HEK293 (cell line): ENCODE data around the gene LARGE1.

Source experiments
- CTCF ChIA-PET: fragments of 350-600 bp; formaldehyde crosslinking; extraction: SDS; loops from one replicate; lab custom pipeline; 2021; ENCODE audit warnings: antibody characterized with exemption; lab: Yijun Ruan, JAX
- POLR2A ChIA-PET: fragments of 300-600 bp; formaldehyde crosslinking; extraction: SDS; loops from one replicate; lab custom pipeline; 2020; ENCODE audit warnings: antibody characterized with exemption, inconsistent platforms; lab: Yijun Ruan, JAX
- H3K27ac ChIP-seq: fragments of 200-500 bp; sonication (Bioruptor generic); 2 replicates; pipeline ENCODE4 v1.5.1; 2014; ENCODE audit warnings: low read depth, low read length, control low read depth, inconsistent platforms; ENCODE audit errors: extremely low read depth
- H3K36me3 ChIP-seq, 2 experiments: fragments of 200-500 bp in 1 of 2; sonication (Bioruptor generic) in 1 of 2; 1 replicate in 1 of 2; 2 replicates in 1 of 2; pipeline ENCODE4 v1.5.1; 2014 to 2017; ENCODE audit warnings: inconsistent platforms in 2 of 2, low read length in 2 of 2; ENCODE audit not compliant: control insufficient read depth in 2 of 2, insufficient read depth in 1 of 2
- H3K4me1 ChIP-seq: fragments of 200-500 bp; sonication (Bioruptor generic); 2 replicates; pipeline ENCODE4 v1.5.1; 2014; ENCODE audit warnings: mild to moderate bottlenecking, low read length, inconsistent platforms; ENCODE audit not compliant: control insufficient read depth, insufficient read depth
- H3K4me3 ChIP-seq: 2 replicates; pipeline ENCODE4 v1.5.1; 2011; ENCODE audit warnings: low read depth, mild to moderate bottlenecking, control low read depth, low read length, moderate library complexity
- H3K9me3 ChIP-seq: fragments of 200-500 bp; sonication (Bioruptor generic); 2 replicates; pipeline ENCODE4 v1.5.1; 2014; ENCODE audit warnings: low read depth, low read length, inconsistent platforms; ENCODE audit not compliant: control insufficient read depth, insufficient read depth
- MEIS1 ChIP-seq: sonication (generic); formaldehyde crosslinking; IDR thresholded peaks from 2 replicates; pipeline ENCODE4 v1.8.1; 2022; ENCODE audit warnings: missing genetic modification reagents, mild to moderate bottlenecking, borderline replicate concordance
- MYNN ChIP-seq: fragments of 450-650 bp; formaldehyde crosslinking; IDR thresholded peaks from 2 replicates; pipeline ENCODE4 v1.5.1; 2016; ENCODE audit warnings: missing biosample characterization, missing genetic modification characterization, borderline replicate concordance
- SP3 ChIP-seq: fragments of 450-650 bp; formaldehyde crosslinking; IDR thresholded peaks from 2 replicates; pipeline ENCODE4 v1.5.1; 2016; ENCODE audit warnings: missing biosample characterization, missing genetic modification characterization
- YY2 ChIP-seq: fragments of 450-650 bp; formaldehyde crosslinking; IDR thresholded peaks from 2 replicates; pipeline ENCODE4 v1.5.1; 2016; ENCODE audit warnings: missing biosample characterization, missing genetic modification characterization
- ZBTB17 ChIP-seq: fragments of 450-650 bp; formaldehyde crosslinking; IDR thresholded peaks from 2 replicates; pipeline ENCODE4 v1.5.1; 2016; ENCODE audit warnings: missing biosample characterization, missing genetic modification characterization
- ZFP69B ChIP-seq: fragments of 450-650 bp; formaldehyde crosslinking; IDR thresholded peaks from 2 replicates; pipeline ENCODE4 v1.5.1; 2016; ENCODE audit warnings: missing biosample characterization, missing genetic modification characterization
- ZIC2 ChIP-seq: fragments of 450-650 bp; formaldehyde crosslinking; IDR thresholded peaks from 2 replicates; pipeline ENCODE4 v1.5.1; 2016; ENCODE audit warnings: missing biosample characterization, missing genetic modification characterization
- ZNF121 ChIP-seq: fragments of 450-650 bp; formaldehyde crosslinking; IDR thresholded peaks from 2 replicates; pipeline ENCODE4 v1.5.1; 2016; ENCODE audit warnings: missing biosample characterization, missing genetic modification characterization
- ZNF184 ChIP-seq: fragments of 450-650 bp; IDR thresholded peaks from 2 replicates; pipeline ENCODE4 v1.5.1; 2018; ENCODE audit warnings: missing biosample characterization, mild to moderate bottlenecking, missing genetic modification characterization
- ZNF223 ChIP-seq: fragments of 450-650 bp; formaldehyde crosslinking; IDR thresholded peaks from 2 replicates; pipeline ENCODE4 v1.5.1; 2016; ENCODE audit warnings: missing biosample characterization, missing genetic modification characterization
- ZNF324 ChIP-seq: fragments of 450-650 bp; formaldehyde crosslinking; IDR thresholded peaks from 2 replicates; pipeline ENCODE4 v1.5.1; 2016; ENCODE audit warnings: missing biosample characterization, missing genetic modification characterization
- ZNF473 ChIP-seq: fragments of 450-650 bp; formaldehyde crosslinking; IDR thresholded peaks from 2 replicates; pipeline ENCODE4 v1.5.1; 2017; ENCODE audit warnings: missing biosample characterization, missing genetic modification characterization
- ZNF792 ChIP-seq: fragments of 450-650 bp; formaldehyde crosslinking; IDR thresholded peaks from 2 replicates; pipeline ENCODE4 v1.5.1; 2016; ENCODE audit warnings: missing biosample characterization, missing genetic modification characterization
- ZNF830 ChIP-seq: fragments of 450-650 bp; IDR thresholded peaks from 2 replicates; pipeline ENCODE4 v1.5.0; 2018; ENCODE audit warnings: missing biosample characterization, missing genetic modification characterization, low read depth, mild to moderate bottlenecking, moderate library complexity
- ZNF843 ChIP-seq: fragments of 450-650 bp; formaldehyde crosslinking; IDR thresholded peaks from 2 replicates; pipeline ENCODE4 v1.5.1; 2016; ENCODE audit warnings: missing biosample characterization, missing genetic modification characterization
- TF ChIP-seq, protein P1 (sequence below): fragments of 450-650 bp; formaldehyde crosslinking; IDR thresholded peaks from 2 replicates; pipeline ENCODE4 v1.5.1; 2017; ENCODE audit warnings: missing biosample characterization, missing genetic modification characterization
- TF ChIP-seq, protein P2 (sequence below): fragments of 450-650 bp; formaldehyde crosslinking; IDR thresholded peaks from 2 replicates; pipeline ENCODE4 v1.5.1; 2016; ENCODE audit warnings: missing biosample characterization, missing genetic modification characterization
- TF ChIP-seq, protein P3 (sequence below): fragments of 450-650 bp; formaldehyde crosslinking; IDR thresholded peaks from 2 replicates; pipeline ENCODE4 v1.5.1; 2016; ENCODE audit warnings: missing biosample characterization, missing genetic modification characterization
- TF ChIP-seq, protein P4 (sequence below): fragments of 450-650 bp; formaldehyde crosslinking; conservative IDR thresholded peaks from 2 replicates; pipeline ENCODE4 v1.5.1; 2016; ENCODE audit warnings: low read depth, missing biosample characterization, missing genetic modification characterization
- TF ChIP-seq, protein P5 (sequence below): fragments of 450-650 bp; formaldehyde crosslinking; IDR thresholded peaks from 2 replicates; pipeline ENCODE4 v1.5.1; 2016; ENCODE audit warnings: missing biosample characterization, missing genetic modification characterization
- TF ChIP-seq, protein P6 (sequence below): fragments of 450-650 bp; formaldehyde crosslinking; IDR thresholded peaks from 2 replicates; pipeline ENCODE4 v1.5.1; 2016; ENCODE audit warnings: missing biosample characterization, missing genetic modification characterization

LARGE1 gene

DNA sequence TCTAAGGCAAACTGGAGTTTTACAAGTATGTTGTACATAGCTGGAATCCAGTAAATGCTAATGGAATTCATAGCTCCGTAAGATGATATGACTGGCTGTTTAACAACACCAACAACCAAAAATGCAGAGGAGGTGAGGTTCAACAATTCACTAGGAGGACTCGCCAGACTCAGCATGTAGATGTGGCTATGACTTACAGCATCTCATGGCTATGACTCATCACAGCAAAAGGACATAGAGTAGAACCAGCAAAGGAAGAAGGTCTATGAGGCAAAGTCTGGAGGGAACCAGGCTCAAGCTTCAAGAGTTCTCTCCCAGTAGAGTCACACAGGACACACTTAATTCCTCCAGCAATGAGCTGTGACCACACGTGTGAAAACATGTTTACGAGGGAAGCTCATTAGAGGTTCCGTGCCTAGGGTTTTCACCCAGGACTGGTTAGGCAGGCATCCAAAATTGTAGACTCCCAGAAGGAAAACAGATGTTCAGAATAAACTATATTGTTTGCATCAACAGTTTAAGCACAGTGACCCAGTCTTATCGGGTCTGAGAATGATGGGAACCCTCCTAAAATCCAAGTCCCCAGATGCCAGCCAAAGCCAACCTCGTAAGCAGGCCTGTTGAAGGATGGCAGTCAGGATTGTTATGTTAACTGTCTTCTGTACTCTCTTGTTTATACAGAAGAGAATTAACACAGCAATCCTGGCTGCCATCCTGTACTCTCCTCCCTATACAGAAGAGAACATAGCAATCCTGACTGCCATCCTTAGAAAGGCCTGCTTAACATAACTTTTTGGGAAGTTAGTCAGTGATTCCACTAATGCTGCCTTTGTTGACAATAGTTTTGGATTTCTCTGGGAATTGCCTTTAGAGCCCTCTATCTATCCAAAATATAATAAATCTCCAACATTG, 116.6 kb downstream of the LARGE1 start (continued):
- TF ChIP-seq, protein P1, sequence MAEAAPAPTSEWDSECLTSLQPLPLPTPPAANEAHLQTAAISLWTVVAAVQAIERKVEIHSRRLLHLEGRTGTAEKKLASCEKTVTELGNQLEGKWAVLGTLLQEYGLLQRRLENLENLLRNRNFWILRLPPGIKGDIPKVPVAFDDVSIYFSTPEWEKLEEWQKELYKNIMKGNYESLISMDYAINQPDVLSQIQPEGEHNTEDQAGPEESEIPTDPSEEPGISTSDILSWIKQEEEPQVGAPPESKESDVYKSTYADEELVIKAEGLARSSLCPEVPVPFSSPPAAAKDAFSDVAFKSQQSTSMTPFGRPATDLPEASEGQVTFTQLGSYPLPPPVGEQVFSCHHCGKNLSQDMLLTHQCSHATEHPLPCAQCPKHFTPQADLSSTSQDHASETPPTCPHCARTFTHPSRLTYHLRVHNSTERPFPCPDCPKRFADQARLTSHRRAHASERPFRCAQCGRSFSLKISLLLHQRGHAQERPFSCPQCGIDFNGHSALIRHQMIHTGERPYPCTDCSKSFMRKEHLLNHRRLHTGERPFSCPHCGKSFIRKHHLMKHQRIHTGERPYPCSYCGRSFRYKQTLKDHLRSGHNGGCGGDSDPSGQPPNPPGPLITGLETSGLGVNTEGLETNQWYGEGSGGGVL (tag by site-specific recombination) = 0 out of 2 replicates have a peak, but pooled peaks have one; percentile 17
- no peak for TF ChIP-seq ZNF792 (tag by site-specific recombination)
- 0 out of 2 replicates have a peak, but pooled peaks have one; percentile 63 for TF ChIP-seq ZNF184 (tag by site-specific recombination)
- TF ChIP-seq, protein P2, sequence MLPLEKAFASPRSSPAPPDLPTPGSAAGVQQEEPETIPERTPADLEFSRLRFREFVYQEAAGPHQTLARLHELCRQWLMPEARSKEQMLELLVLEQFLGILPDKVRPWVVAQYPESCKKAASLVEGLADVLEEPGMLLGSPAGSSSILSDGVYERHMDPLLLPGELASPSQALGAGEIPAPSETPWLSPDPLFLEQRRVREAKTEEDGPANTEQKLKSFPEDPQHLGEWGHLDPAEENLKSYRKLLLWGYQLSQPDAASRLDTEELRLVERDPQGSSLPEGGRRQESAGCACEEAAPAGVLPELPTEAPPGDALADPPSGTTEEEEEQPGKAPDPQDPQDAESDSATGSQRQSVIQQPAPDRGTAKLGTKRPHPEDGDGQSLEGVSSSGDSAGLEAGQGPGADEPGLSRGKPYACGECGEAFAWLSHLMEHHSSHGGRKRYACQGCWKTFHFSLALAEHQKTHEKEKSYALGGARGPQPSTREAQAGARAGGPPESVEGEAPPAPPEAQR = no peak
- TF ChIP-seq SP3 = no peak
- TF ChIP-seq ZNF324 = no peak
- TF ChIP-seq ZNF223 (tag by site-specific recombination) = no peak
- TF ChIP-seq ZNF843 = no peak
- TF ChIP-seq MEIS1 (CRISPR knock-in tag) = no peak
- TF ChIP-seq ZNF121 = no peak

DNA sequence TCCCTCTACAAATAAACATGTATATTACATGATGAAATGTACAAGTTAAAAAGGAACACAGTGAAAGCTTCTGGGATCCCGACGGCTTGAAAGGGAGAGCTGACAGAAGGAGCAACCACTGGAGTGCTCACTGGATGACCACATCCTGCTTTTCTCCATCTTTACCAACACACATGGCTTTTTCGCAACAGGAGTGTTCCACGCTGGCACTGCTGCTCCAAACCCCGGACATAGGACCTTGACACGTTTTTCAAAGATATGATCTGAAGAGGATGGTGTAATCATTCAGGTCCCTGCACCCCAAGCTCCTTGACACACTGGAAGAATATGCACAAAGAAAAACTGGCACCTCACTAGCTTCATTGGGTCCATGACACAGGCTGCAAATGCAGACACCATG, 121.9 kb downstream of the LARGE1 start:
- H3K27ac ChIP-seq = no peak overlapping the region
- no peak overlapping the region for H3K4me3 ChIP-seq
- no peaks in the 10 kb centered on the region for H3K4me1 ChIP-seq
- H3K36me3 ChIP-seq = no peaks in the 10 kb centered on the region
- ChIA-PET CTCF (no interaction called here), POLR2A (no interaction called here)
- H3K9me3 ChIP-seq = no peaks in the 10 kb centered on the region
- TF ChIP-seq ZFP69B (tag by site-specific recombination) (no peak), YY2 (tag by site-specific recombination) (no peak), ZBTB17 (tag by site-specific recombination) (no peak), ZNF830 (tag by site-specific recombination) (no peak), ZIC2 (tag by site-specific recombination) (no peak), MYNN (tag by site-specific recombination) (no peak), ZNF473 (tag by site-specific recombination) (no peak)
- TF ChIP-seq, protein P3, sequence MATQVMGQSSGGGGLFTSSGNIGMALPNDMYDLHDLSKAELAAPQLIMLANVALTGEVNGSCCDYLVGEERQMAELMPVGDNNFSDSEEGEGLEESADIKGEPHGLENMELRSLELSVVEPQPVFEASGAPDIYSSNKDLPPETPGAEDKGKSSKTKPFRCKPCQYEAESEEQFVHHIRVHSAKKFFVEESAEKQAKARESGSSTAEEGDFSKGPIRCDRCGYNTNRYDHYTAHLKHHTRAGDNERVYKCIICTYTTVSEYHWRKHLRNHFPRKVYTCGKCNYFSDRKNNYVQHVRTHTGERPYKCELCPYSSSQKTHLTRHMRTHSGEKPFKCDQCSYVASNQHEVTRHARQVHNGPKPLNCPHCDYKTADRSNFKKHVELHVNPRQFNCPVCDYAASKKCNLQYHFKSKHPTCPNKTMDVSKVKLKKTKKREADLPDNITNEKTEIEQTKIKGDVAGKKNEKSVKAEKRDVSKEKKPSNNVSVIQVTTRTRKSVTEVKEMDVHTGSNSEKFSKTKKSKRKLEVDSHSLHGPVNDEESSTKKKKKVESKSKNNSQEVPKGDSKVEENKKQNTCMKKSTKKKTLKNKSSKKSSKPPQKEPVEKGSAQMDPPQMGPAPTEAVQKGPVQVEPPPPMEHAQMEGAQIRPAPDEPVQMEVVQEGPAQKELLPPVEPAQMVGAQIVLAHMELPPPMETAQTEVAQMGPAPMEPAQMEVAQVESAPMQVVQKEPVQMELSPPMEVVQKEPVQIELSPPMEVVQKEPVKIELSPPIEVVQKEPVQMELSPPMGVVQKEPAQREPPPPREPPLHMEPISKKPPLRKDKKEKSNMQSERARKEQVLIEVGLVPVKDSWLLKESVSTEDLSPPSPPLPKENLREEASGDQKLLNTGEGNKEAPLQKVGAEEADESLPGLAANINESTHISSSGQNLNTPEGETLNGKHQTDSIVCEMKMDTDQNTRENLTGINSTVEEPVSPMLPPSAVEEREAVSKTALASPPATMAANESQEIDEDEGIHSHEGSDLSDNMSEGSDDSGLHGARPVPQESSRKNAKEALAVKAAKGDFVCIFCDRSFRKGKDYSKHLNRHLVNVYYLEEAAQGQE (tag by site-specific recombination) = no peak
- TF ChIP-seq, protein P4, sequence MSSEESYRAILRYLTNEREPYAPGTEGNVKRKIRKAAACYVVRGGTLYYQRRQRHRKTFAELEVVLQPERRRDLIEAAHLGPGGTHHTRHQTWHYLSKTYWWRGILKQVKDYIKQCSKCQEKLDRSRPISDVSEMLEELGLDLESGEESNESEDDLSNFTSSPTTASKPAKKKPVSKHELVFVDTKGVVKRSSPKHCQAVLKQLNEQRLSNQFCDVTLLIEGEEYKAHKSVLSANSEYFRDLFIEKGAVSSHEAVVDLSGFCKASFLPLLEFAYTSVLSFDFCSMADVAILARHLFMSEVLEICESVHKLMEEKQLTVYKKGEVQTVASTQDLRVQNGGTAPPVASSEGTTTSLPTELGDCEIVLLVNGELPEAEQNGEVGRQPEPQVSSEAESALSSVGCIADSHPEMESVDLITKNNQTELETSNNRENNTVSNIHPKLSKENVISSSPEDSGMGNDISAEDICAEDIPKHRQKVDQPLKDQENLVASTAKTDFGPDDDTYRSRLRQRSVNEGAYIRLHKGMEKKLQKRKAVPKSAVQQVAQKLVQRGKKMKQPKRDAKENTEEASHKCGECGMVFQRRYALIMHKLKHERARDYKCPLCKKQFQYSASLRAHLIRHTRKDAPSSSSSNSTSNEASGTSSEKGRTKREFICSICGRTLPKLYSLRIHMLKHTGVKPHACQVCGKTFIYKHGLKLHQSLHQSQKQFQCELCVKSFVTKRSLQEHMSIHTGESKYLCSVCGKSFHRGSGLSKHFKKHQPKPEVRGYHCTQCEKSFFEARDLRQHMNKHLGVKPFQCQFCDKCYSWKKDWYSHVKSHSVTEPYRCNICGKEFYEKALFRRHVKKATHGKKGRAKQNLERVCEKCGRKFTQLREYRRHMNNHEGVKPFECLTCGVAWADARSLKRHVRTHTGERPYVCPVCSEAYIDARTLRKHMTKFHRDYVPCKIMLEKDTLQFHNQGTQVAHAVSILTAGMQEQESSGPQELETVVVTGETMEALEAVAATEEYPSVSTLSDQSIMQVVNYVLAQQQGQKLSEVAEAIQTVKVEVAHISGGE (tag by site-specific recombination) = no peak
- TF ChIP-seq, protein P5, sequence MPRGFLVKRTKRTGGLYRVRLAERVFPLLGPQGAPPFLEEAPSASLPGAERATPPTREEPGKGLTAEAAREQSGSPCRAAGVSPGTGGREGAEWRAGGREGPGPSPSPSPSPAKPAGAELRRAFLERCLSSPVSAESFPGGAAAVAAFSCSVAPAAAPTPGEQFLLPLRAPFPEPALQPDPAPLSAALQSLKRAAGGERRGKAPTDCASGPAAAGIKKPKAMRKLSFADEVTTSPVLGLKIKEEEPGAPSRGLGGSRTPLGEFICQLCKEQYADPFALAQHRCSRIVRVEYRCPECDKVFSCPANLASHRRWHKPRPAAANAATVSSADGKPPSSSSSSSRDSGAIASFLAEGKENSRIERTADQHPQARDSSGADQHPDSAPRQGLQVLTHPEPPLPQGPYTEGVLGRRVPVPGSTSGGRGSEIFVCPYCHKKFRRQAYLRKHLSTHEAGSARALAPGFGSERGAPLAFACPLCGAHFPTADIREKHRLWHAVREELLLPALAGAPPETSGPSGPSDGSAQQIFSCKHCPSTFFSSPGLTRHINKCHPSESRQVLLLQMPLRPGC = no peak
- TF ChIP-seq, protein P6, sequence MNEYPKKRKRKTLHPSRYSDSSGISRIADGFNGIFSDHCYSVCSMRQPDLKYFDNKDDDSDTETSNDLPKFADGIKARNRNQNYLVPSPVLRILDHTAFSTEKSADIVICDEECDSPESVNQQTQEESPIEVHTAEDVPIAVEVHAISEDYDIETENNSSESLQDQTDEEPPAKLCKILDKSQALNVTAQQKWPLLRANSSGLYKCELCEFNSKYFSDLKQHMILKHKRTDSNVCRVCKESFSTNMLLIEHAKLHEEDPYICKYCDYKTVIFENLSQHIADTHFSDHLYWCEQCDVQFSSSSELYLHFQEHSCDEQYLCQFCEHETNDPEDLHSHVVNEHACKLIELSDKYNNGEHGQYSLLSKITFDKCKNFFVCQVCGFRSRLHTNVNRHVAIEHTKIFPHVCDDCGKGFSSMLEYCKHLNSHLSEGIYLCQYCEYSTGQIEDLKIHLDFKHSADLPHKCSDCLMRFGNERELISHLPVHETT (tag by site-specific recombination) = no peak
